Measurements from ENCODE around the gene SCUBE1. TPM values are rescaled to one million over a fixed set of nuclear protein-coding genes. Genes with fewer than 3 reads are reported as not detected.

SCUBE1 gene
- total RNA-seq, 1 experiment from 2014 or later = 3.9 TPM

DNA sequence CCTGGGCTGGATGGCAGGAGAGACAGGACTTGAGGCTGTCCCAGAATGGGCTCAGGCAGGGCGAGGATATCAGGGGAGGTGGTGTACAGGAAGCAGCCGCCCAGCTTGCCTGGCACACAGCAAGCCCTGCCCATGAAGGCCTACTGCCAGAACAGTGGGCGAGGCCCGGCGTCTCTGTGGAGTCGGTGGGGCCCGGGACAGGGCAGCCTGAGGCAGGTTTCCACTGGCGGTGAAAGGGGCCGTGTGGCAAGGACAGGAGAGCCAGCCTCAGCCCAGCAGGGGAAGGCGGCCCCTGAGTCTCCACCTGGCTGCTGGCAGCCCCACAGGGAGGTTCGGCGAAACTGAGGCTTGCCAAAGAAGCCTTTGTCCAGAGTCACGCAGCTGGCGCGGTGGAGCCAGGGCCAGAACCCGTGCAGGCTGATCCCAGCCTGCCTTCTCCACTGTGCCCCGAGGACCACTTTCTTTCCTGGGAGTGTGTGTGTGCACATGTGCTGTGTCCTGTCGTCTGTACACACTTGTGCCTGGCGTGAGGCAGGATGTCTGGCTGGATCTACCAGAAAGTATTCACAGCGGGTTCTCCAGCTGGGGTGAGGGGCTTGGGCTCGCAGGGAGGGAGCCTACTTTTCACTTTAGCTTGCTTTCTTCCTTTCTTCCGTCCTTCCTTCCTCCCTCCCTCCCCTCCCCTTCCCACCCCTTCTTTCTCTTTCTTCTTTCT, 190.7 kb downstream of the SCUBE1 start:
- no peaks in the 10 kb centered on the region for H4K20me1 ChIP-seq (ENCODE audit: insufficient read depth)
- peak overlapping the region; percentile 99 for H3K4me2 ChIP-seq (ENCODE audit: low read length)
- H3K27ac ChIP-seq (ENCODE audit: low read depth, low read length) = peak overlapping the region; percentile 92
- peak; percentile 71 for ATAC-seq
- DNase-seq (ENCODE audit: low read depth, low spot score) = no peak
- ChIA-PET POLR2A (interaction anchor here (0.6 to 1.9 kb wide), 3 partner anchors 25 to 537 kb away, joined by 4 to 8 read pairs (median 4); partner anchors contain the start of gene POLDIP3), RAD21 (ENCODE audit: low non-redundant PET in 1 of 2, low total read pairs in 2 of 2, uncharacterized antibody in 2 of 2, unreplicated experiment in 2 of 2) (interaction anchor here in 1 of 2 experiments (0.6 kb wide), 1 partner anchor 14 kb away, joined by 5 read pairs; no protein-coding TSS in a partner anchor), CTCF (no interaction called here)
- peaks cover 49% of the 10 kb centered on the region for H3K79me2 ChIP-seq (ENCODE audit: insufficient read depth, low read length)
- no peaks in the 10 kb centered on the region for H3K27me3 ChIP-seq (ENCODE audit: insufficient read depth, low read length)
- H2AFZ ChIP-seq (ENCODE audit: low read depth, low read length, poor library complexity, severe bottlenecking) = no peak overlapping the region
- intact Hi-C loops (cut with micrococcal nuclease) = no loop called here
- peak overlapping the region; percentile 78 for H3K9ac ChIP-seq (ENCODE audit: low read length)
- H3K4me3 ChIP-seq (replicated peaks in 1 of 2; ENCODE audit: low read depth in 1 of 2, low read length in 2 of 2) = peak overlapping the region; percentile 80 to 82
- TF ChIP-seq ZFX (IDR thresholded peaks at IDR 0.05) (peak; percentile 65), EGR1 (IDR thresholded peaks at IDR 0.05; ENCODE audit: low read depth) (no peak), POLR2AphosphoS5 (IDR thresholded peaks at IDR 0.05; ENCODE audit: low read depth, low read length) (0 out of 2 replicates have a peak, but pooled peaks have one; percentile 16)
- TF ChIP-seq, protein P1, sequence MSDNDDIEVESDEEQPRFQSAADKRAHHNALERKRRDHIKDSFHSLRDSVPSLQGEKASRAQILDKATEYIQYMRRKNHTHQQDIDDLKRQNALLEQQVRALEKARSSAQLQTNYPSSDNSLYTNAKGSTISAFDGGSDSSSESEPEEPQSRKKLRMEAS (IDR thresholded peaks at IDR 0.05) = 0 out of 2 replicates have a peak, but pooled peaks have one; percentile 8
- peaks cover 9 to 46% of the 10 kb centered on the region in 2 experiments for H3K4me1 ChIP-seq (ENCODE audit: control insufficient read depth in 1 of 2, insufficient read depth in 2 of 2, low read length in 2 of 2)
- H3K36me3 ChIP-seq (ENCODE audit: control insufficient read depth in 1 of 2, insufficient read depth in 2 of 2, low read length in 2 of 2) = no peaks in the 10 kb centered on the region; a peak in 1 of 4 replicates
- BruUV-seq (replicated peaks) = no TSS peak
- no peaks in the 10 kb centered on the region for H3K9me3 ChIP-seq (ENCODE audit: control insufficient read depth in 1 of 2, insufficient read depth in 1 of 2, low read depth in 1 of 2, low read length in 2 of 2)
- H3K9me2 ChIP-seq (ENCODE audit: insufficient read depth) = no peaks in the 10 kb centered on the region

GRCh38 chr22:43152003-43152356, 191.2 kb downstream of the SCUBE1 start:
- no peaks in the 10 kb centered on the region; a peak in 1 of 4 replicates for H3K36me3 ChIP-seq (ENCODE audit: control insufficient read depth in 1 of 2, insufficient read depth in 2 of 2, low read length in 2 of 2)
- ChIA-PET RAD21 (ENCODE audit: low non-redundant PET in 1 of 2, low total read pairs in 2 of 2, uncharacterized antibody in 2 of 2, unreplicated experiment in 2 of 2) (no interaction called here), POLR2A (interaction anchor here (1.5 to 1.9 kb wide), 2 partner anchors 24 to 537 kb away, joined by 4 to 8 read pairs; partner anchors contain the start of gene POLDIP3), CTCF (no interaction called here)
- H3K4me1 ChIP-seq (ENCODE audit: control insufficient read depth in 1 of 2, insufficient read depth in 2 of 2, low read length in 2 of 2) = peaks cover 9 to 45% of the 10 kb centered on the region in 2 experiments
- no peak overlapping the region for H2AFZ ChIP-seq (ENCODE audit: low read depth, low read length, poor library complexity, severe bottlenecking)
- DNase-seq (ENCODE audit: low read depth, low spot score) (no peak), ATAC-seq (peak; percentile 36)
- no peaks in the 10 kb centered on the region for H4K20me1 ChIP-seq (ENCODE audit: insufficient read depth)
- peak overlapping the region; percentile 78 for H3K9ac ChIP-seq (ENCODE audit: low read length)
- no peaks in the 10 kb centered on the region for H3K9me3 ChIP-seq (ENCODE audit: control insufficient read depth in 1 of 2, insufficient read depth in 1 of 2, low read depth in 1 of 2, low read length in 2 of 2)
- BruUV-seq (replicated peaks) = no TSS peak
- H3K4me3 ChIP-seq (replicated peaks in 1 of 2; ENCODE audit: low read depth in 1 of 2, low read length in 2 of 2) = peak overlapping the region; percentile 80 to 82
- intact Hi-C loops (cut with micrococcal nuclease) = no loop called here
- peak overlapping the region; percentile 92 for H3K27ac ChIP-seq (ENCODE audit: low read depth, low read length)
- peak overlapping the region; percentile 99 for H3K4me2 ChIP-seq (ENCODE audit: low read length)
- peaks cover 46% of the 10 kb centered on the region for H3K79me2 ChIP-seq (ENCODE audit: insufficient read depth, low read length)
- no peaks in the 10 kb centered on the region for H3K9me2 ChIP-seq (ENCODE audit: insufficient read depth)
- no peaks in the 10 kb centered on the region for H3K27me3 ChIP-seq (ENCODE audit: insufficient read depth, low read length)
- TF ChIP-seq ZFX (IDR thresholded peaks at IDR 0.05) (0 out of 2 replicates have a peak, but pooled peaks have one; percentile 70), CBX3 (IDR thresholded peaks at IDR 0.05; ENCODE audit: low read depth) (no peak), EGR1 (IDR thresholded peaks at IDR 0.05; ENCODE audit: low read depth) (no peak)

Measured in HCT116 (cell line).